ENCODE results near the gene ACADVL.
A peak's percentile ranks its signal among the peaks of the same experiment; 100 is the strongest.
"Not testable (repeated sequence)": the region's sequence is repeated elsewhere in the genome, so short reads cannot be mapped to it uniquely, and the experiment has no call there.

The ACADVL gene

DNA sequence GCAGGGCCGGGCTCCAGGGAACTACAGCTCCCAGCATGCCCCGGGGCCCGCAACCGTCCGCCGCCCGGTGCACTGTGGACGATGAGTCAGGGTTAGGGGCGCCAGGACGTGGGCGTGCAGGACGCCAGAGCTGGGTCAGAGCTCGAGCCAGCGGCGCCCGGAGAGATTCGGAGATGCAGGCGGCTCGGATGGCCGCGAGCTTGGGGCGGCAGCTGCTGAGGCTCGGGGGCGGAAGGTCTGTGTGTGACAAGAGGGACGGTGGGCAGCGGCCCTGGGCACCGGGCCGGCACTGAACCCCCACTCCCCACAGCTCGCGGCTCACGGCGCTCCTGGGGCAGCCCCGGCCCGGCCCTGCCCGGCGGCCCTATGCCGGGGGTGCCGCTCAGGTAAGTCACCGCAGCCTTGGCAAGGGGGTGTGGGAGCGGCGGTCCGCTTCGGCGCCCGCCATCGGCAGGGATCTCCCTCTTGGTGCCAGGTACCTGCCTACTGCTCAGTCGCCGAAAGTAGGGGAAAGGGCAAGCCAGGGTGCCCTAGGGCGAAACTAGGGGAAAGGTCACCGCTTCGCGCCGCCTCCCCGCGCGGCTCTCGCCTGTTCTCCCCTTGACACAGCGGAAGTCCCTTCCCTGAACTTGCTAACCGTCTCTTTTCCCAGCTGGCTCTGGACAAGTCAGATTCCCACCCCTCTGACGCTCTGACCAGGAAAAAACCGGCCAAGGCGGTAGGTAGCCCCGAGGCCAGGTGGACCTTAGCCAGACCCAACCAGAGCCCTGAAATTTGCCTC lies at the start of gene ACADVL, which contains the start of gene DLG4:
Gene ACADVL (plus strand): TSS at position 127 of the 781 bp plus-strand sequence. CDS start 47 bp downstream, at position 174.
Gene DLG4 (minus strand): TSS at position 25 of the 781 bp plus-strand sequence.
- H3K9me3 ChIP-seq (ENCODE audit: control insufficient read depth, low read length) = no peaks in the 10 kb centered on the region
- peaks cover 33% of the 10 kb centered on the region for H3K4me1 ChIP-seq (ENCODE audit: control insufficient read depth, insufficient read depth, low read length)
- peak within 1 kb of the TSS; percentile 87 for H3K9ac ChIP-seq (ENCODE audit: low read length)
- H3K4me3 ChIP-seq (ENCODE audit: low read length) = peak within 1 kb of the TSS; percentile 64
- H3K27me3 ChIP-seq (ENCODE audit: control insufficient read depth, insufficient read depth, low read length) = no peaks in the 10 kb centered on the region
- peaks cover 24% of the 10 kb centered on the region for H3K36me3 ChIP-seq (ENCODE audit: control insufficient read depth, insufficient read depth, low read length)

DNA sequence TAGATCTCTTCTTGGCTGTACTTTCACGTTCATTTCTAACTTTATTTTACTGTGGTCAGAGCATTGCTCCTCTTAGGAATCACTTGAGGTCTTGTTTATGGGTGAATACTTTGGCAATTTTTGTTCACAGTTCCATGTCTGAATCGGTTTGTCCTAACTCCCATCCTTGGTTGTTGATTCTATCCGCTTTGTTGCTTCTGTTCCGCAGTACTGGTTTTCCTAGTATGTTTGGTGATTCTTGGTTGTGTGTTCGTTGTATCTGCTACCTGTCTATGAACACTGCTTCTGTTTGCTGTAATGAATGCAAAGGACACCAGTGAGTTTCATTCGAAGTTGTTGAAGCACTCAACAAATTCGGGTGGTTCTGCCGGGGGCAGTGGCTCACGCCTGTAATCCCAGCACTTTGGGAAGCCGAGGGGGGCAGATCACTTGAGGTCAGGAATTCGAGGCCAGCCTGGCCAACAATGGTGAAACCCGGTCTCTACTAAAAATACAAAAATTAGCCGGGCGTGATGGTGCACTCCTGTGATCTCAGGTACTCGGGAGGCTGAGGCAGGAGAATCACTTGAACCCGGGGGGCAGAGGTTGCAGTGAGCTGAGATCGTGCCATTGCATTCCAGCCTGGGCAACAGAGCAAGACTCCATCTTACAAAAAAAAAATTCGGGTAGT lies 47.1 kb upstream of the ACADVL start:
- not testable (repeated sequence) for H3K36me3 ChIP-seq (ENCODE audit: control insufficient read depth, insufficient read depth, low read length); H3K9me3 ChIP-seq (ENCODE audit: control insufficient read depth, low read length); H3K9ac ChIP-seq (ENCODE audit: low read length); H3K4me3 ChIP-seq (ENCODE audit: low read length)
- peaks cover 20% of the 10 kb centered on the region for H3K27me3 ChIP-seq (ENCODE audit: control insufficient read depth, insufficient read depth, low read length)
- peaks cover 19% of the 10 kb centered on the region for H3K4me1 ChIP-seq (ENCODE audit: control insufficient read depth, insufficient read depth, low read length)

DNA sequence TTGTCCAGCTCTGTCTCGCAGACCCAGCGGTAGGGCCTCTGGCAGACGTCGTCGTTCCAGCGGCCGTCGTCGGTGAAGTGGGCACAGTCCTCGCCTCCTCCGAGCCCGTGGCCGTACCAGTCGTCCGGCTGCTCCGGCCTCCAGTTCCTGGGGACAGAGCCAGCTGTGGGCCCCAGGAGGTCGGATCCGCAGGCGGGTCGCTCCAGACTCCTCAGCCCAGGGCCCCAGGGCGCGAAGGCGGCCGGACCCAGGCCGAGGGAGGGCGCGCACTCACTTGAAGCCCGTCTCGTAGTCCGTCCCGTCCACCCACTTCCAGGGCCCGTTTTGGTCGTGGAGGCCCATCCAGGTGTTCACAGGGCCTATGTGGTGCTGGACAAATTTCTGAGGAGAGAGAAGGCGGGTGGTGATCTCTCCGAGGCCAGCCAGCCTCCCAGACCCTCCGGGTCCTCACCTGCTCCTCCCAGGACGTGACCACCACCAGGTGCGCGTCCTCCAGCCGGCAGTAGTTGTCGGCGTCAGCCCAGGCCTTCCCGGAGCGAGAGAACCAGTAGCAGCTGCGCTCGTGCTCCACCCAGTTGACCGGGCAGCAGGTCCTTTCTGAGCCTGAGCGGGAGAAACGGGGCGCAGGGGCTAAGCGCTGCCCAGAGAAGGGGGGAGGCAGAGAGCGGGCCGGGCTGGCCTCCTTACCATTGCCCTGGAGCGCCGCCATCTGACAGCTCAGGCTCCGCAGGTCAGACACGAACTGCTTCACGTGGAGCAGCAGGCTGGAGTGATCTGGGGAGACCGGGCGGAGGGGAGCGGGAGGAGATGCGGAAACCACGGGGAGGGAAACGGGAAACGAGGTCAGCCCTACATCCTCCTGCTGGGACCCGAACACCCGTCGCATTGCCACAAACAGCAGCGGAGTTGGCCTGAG lies 45.8 kb upstream of the ACADVL start:
- H3K4me1 ChIP-seq (ENCODE audit: control insufficient read depth, insufficient read depth, low read length) = peaks cover 26% of the 10 kb centered on the region
- no peak overlapping the region for H3K4me3 ChIP-seq (ENCODE audit: low read length)
- H3K9ac ChIP-seq (ENCODE audit: low read length) = peak overlapping the region; percentile 59
- H3K9me3 ChIP-seq (ENCODE audit: control insufficient read depth, low read length) = no peaks in the 10 kb centered on the region
- H3K36me3 ChIP-seq (ENCODE audit: control insufficient read depth, insufficient read depth, low read length) = no peaks in the 10 kb centered on the region
- peaks cover 29% of the 10 kb centered on the region for H3K27me3 ChIP-seq (ENCODE audit: control insufficient read depth, insufficient read depth, low read length)

- H3K9ac ChIP-seq (ENCODE audit: low read length) = peak overlapping the region; percentile 59
- H3K27me3 ChIP-seq (ENCODE audit: control insufficient read depth, insufficient read depth, low read length) = peaks cover 29% of the 10 kb centered on the region
- H3K4me3 ChIP-seq (ENCODE audit: low read length) = no peak overlapping the region
- H3K4me1 ChIP-seq (ENCODE audit: control insufficient read depth, insufficient read depth, low read length) = peaks cover 26% of the 10 kb centered on the region
- no peaks in the 10 kb centered on the region for H3K9me3 ChIP-seq (ENCODE audit: control insufficient read depth, low read length)
- no peaks in the 10 kb centered on the region for H3K36me3 ChIP-seq (ENCODE audit: control insufficient read depth, insufficient read depth, low read length)
Measured at GRCh38 chr17:7174603-7175326, 45.0 kb upstream of the ACADVL start.

DNA sequence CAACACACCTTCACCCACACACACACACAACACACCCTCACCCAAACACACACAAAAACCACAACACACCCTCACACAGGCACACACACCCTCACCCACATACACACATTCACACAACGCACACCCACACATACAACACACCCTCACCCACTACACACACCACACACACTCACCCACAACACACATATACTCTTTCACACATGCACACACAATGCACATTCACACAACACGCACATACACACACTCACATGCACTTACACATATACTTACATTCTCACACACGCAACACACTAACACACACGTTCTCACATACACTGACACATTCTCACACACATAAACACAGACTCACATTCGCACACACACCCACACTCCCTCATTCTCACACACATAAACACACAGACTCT lies 44.4 kb upstream of the ACADVL start:
- Histone ChIP-seq H3K27me3 (ENCODE audit: control insufficient read depth, insufficient read depth, low read length) (peaks cover 29% of the 10 kb centered on the region), H3K4me1 (ENCODE audit: control insufficient read depth, insufficient read depth, low read length) (peaks cover 26% of the 10 kb centered on the region), H3K4me3 (ENCODE audit: low read length) (no peak overlapping the region), H3K9me3 (ENCODE audit: control insufficient read depth, low read length) (no peaks in the 10 kb centered on the region), H3K36me3 (ENCODE audit: control insufficient read depth, insufficient read depth, low read length) (no peaks in the 10 kb centered on the region), H3K9ac (ENCODE audit: low read length) (no peak overlapping the region)

GRCh38 chr17:7176107-7176840 lies 43.5 kb upstream of the ACADVL start:
- H3K4me1 ChIP-seq (ENCODE audit: control insufficient read depth, insufficient read depth, low read length) = peaks cover 26% of the 10 kb centered on the region
- no peaks in the 10 kb centered on the region for H3K9me3 ChIP-seq (ENCODE audit: control insufficient read depth, low read length)
- no peak overlapping the region for H3K4me3 ChIP-seq (ENCODE audit: low read length)
- H3K9ac ChIP-seq (ENCODE audit: low read length) = no peak overlapping the region
- H3K27me3 ChIP-seq (ENCODE audit: control insufficient read depth, insufficient read depth, low read length) = peaks cover 29% of the 10 kb centered on the region
- H3K36me3 ChIP-seq (ENCODE audit: control insufficient read depth, insufficient read depth, low read length) = no peaks in the 10 kb centered on the region

GRCh38 chr17:7176841-7177190 lies 42.9 kb upstream of the ACADVL start:
- H3K9me3 ChIP-seq (ENCODE audit: control insufficient read depth, low read length) = no peaks in the 10 kb centered on the region
- no peak overlapping the region for H3K9ac ChIP-seq (ENCODE audit: low read length)
- no peak overlapping the region for H3K4me3 ChIP-seq (ENCODE audit: low read length)
- H3K4me1 ChIP-seq (ENCODE audit: control insufficient read depth, insufficient read depth, low read length) = peaks cover 26% of the 10 kb centered on the region
- peaks cover 29% of the 10 kb centered on the region for H3K27me3 ChIP-seq (ENCODE audit: control insufficient read depth, insufficient read depth, low read length)
- H3K36me3 ChIP-seq (ENCODE audit: control insufficient read depth, insufficient read depth, low read length) = no peaks in the 10 kb centered on the region

DNA sequence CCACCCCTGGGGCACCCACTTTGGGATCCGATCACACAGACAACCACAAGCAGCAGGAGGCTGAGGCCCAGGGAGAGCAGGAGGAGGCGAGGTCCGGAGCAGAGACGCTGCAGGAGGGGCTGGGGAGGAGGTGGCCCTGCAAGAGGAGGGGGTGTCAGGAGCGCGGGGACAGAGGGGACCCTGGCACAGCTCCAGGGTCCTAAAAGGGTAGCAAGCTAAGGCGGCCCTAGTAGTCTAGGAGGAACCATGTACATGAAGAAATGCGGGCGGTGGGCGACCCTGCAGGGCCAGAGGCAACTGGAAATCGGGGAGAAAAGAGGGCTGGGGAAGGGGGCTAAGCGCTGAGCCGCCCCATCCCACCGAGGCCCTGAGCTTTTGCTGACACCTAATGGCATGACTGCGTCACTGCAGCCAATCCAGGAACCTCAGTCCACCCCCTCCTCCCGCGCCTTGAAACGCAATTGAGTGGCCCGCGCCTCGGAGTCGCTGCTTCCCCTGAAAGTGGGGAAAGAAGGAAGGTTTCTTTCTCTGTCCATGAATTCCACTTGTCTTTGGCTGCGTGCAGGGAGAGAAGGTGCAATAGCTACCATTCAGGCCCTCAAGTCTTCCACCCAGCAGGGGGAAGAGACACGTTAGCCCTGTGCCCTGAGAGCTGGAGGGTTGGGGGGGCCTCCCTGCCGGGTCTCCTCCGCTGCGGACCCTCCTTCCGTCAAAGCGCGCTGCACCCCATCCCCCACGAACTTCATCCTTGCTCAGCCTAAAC lies 42.4 kb upstream of the ACADVL start:
- peaks cover 29% of the 10 kb centered on the region for H3K27me3 ChIP-seq (ENCODE audit: control insufficient read depth, insufficient read depth, low read length)

DNA sequence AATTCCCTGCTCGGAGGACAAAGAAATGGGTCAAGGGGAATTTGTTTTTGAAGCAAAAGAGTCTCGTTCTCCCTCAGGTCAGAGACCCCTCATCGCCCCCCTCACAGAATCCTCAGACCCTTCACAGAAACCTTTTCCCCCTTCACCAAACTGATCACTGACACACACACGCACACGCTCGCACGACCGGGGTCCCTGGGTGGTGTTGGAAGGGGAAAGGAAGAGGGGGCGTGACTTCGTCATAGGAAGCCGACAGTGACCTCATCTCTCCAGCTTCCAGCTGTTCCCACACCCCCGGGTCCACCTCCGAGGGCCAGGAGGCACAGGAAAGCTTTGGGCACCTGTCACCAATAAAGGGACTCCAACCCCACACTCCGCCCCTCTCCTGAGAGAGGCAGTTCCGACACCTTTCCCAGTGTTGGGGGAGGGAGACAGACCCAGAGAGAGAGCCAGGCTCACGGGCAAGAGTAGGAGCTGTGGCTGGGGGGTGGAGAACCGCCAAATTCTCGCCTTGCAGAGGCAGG lies 41.7 kb upstream of the ACADVL start:
- Histone ChIP-seq H3K9ac (ENCODE audit: low read length) (peak overlapping the region; percentile 28), H3K4me1 (ENCODE audit: control insufficient read depth, insufficient read depth, low read length) (peaks cover 26% of the 10 kb centered on the region), H3K36me3 (ENCODE audit: control insufficient read depth, insufficient read depth, low read length) (no peaks in the 10 kb centered on the region), H3K27me3 (ENCODE audit: control insufficient read depth, insufficient read depth, low read length) (peaks cover 29% of the 10 kb centered on the region), H3K4me3 (ENCODE audit: low read length) (no peak overlapping the region), H3K9me3 (ENCODE audit: control insufficient read depth, low read length) (no peaks in the 10 kb centered on the region)

More for the DNA sequence above, 42.4 kb upstream of the ACADVL start:
- H3K36me3 ChIP-seq (ENCODE audit: control insufficient read depth, insufficient read depth, low read length) = no peaks in the 10 kb centered on the region
- no peaks in the 10 kb centered on the region for H3K9me3 ChIP-seq (ENCODE audit: control insufficient read depth, low read length)
- no peak overlapping the region for H3K4me3 ChIP-seq (ENCODE audit: low read length)
- H3K4me1 ChIP-seq (ENCODE audit: control insufficient read depth, insufficient read depth, low read length) = peaks cover 26% of the 10 kb centered on the region
- peak overlapping the region; percentile 28 for H3K9ac ChIP-seq (ENCODE audit: low read length)

GRCh38 chr17:7178973-7179316 lies 40.8 kb upstream of the ACADVL start:
- no peaks in the 10 kb centered on the region for H3K9me3 ChIP-seq (ENCODE audit: control insufficient read depth, low read length)
- peaks cover 26% of the 10 kb centered on the region for H3K27me3 ChIP-seq (ENCODE audit: control insufficient read depth, insufficient read depth, low read length)
- peaks cover 22% of the 10 kb centered on the region for H3K4me1 ChIP-seq (ENCODE audit: control insufficient read depth, insufficient read depth, low read length)
- H3K9ac ChIP-seq (ENCODE audit: low read length) = no peak overlapping the region
- no peak overlapping the region for H3K4me3 ChIP-seq (ENCODE audit: low read length)
- H3K36me3 ChIP-seq (ENCODE audit: control insufficient read depth, insufficient read depth, low read length) = no peaks in the 10 kb centered on the region

All from mucosa of stomach (tissue), 1 donor.